Panc1 (cell line): ENCODE results near the gene SLC29A2. TPM values are rescaled to one million over a fixed set of nuclear protein-coding genes. Genes with fewer than 3 reads are reported as not detected.

ENCODE experiments used
- ATAC-seq: fragments of 200-7000 bp; cut with Tn5 transposase; 2 replicates; pipeline ENCODE4 v1.9.1; 2020; ENCODE audit warnings: mild to moderate bottlenecking, moderate library complexity
- BruUV-seq: library from RNA; stranded (reverse); fragments of 400-500 nt; replicated peaks from 2 replicates; lab custom pipeline; 2021; lab: Mats Ljungman, UMichigan
- CTCF ChIA-PET: fragments of 300-600 bp; sonication (Branson Sonifier 250); formaldehyde crosslinking; loops from one replicate; lab custom pipeline; 2022; ENCODE audit warnings: antibody characterized with exemption; lab: Charles Lee
- POLR2A ChIA-PET: fragments of 300-600 bp; sonication (Branson Sonifier 250); formaldehyde crosslinking; loops from one replicate; lab custom pipeline; 2022; ENCODE audit warnings: antibody characterized with exemption; lab: Charles Lee
- DNase-seq: peaks from one replicate; pipeline ENCODE4 v3.0.0-alpha.2; 2010; ENCODE audit warnings: low read depth, low spot score
- H3K27ac ChIP-seq: 2 replicates; pipeline ENCODE4 v1.5.1; 2011; ENCODE audit warnings: mild to moderate bottlenecking, low read length, inconsistent platforms
- H3K27me3 ChIP-seq: fragments of 200-500 bp; sonication (Bioruptor generic); 2 replicates; pipeline ENCODE4 v1.6.0; 2014; ENCODE audit warnings: low read length, inconsistent platforms; ENCODE audit not compliant: control insufficient read depth, insufficient read depth
- H3K36me3 ChIP-seq: fragments of 200-500 bp; sonication (Bioruptor generic); 2 replicates; pipeline ENCODE4 v1.5.1; 2014; ENCODE audit warnings: inconsistent platforms, mild to moderate bottlenecking, low read length, moderate library complexity; ENCODE audit not compliant: control insufficient read depth, insufficient read depth
- H3K4me1 ChIP-seq: 2 replicates; pipeline ENCODE4 v1.5.1; 2011; ENCODE audit warnings: inconsistent platforms, mild to moderate bottlenecking, low read length, moderate library complexity; ENCODE audit not compliant: control insufficient read depth, insufficient read depth
- H3K4me3 ChIP-seq, 2 experiments: 2 replicates each; pipeline ENCODE4 v1.5.1; 2011 to 2012; ENCODE audit warnings: low read depth in 2 of 2, low read length in 2 of 2, mild to moderate bottlenecking in 2 of 2, inconsistent platforms in 1 of 2, moderate library complexity in 1 of 2
- H3K9me3 ChIP-seq: fragments of 200-500 bp; sonication (Bioruptor generic); 2 replicates; pipeline ENCODE4 v1.5.1; 2014; ENCODE audit warnings: low read depth, mild to moderate bottlenecking, inconsistent platforms, low read length, moderate library complexity; ENCODE audit not compliant: control insufficient read depth, insufficient read depth
- POLR2AphosphoS5 ChIP-seq: IDR thresholded peaks from 2 replicates; pipeline ENCODE4 v1.6.1; 2012; ENCODE audit warnings: mild to moderate bottlenecking, low read depth, low read length, moderate library complexity
- SIN3A ChIP-seq: IDR thresholded peaks from 2 replicates; pipeline ENCODE4 v1.6.1; 2012; ENCODE audit warnings: low read depth, mild to moderate bottlenecking, low read length, moderate library complexity, borderline replicate concordance; ENCODE audit not compliant: insufficient read depth
- TCF7L2 ChIP-seq: IDR thresholded peaks from 2 replicates; pipeline ENCODE4 v1.6.1; 2011; ENCODE audit warnings: mild to moderate bottlenecking, low read depth, low read length, inconsistent platforms
- in situ Hi-C: cut with HindIII; loops from 2 replicates; pipeline ENCODE4 v1.10.0; 2016; ENCODE audit warnings: low sequenced_read_pairs, low pct_unique_long_range_greater_than_20kb
- intact Hi-C: fragments of 100-400 bp; cut with micrococcal nuclease; formaldehyde crosslinking; loops from one replicate; pipeline ENCODE4 v1.10.0; 2022; ENCODE audit not compliant: unreplicated experiment
- total RNA-seq: library from RNA; stranded (reverse); gene quantifications from one replicate; pipeline ENCODE4 v1.2.1, GENCODE V29; 2021; ENCODE audit not compliant: unreplicated experiment
- TF ChIP-seq, protein P1 (sequence below): fragments of 450-650 bp; IDR thresholded peaks from 2 replicates; pipeline ENCODE4 v1.5.1; 2017; ENCODE audit warnings: mild to moderate bottlenecking
- TF ChIP-seq, protein P2 (sequence below), 2 experiments: IDR thresholded peaks; 2 replicates each; pipeline ENCODE4 v1.6.1; 2011 to 2012; ENCODE audit warnings: low read depth in 2 of 2, control low read depth in 1 of 2, low read length in 1 of 2, mild to moderate bottlenecking in 1 of 2, moderate library complexity in 1 of 2; ENCODE audit not compliant: insufficient read depth in 1 of 2

Gene SLC29A2
- total RNA-seq, 1 experiment from 2014 or later: 28.3 TPM

DNA sequence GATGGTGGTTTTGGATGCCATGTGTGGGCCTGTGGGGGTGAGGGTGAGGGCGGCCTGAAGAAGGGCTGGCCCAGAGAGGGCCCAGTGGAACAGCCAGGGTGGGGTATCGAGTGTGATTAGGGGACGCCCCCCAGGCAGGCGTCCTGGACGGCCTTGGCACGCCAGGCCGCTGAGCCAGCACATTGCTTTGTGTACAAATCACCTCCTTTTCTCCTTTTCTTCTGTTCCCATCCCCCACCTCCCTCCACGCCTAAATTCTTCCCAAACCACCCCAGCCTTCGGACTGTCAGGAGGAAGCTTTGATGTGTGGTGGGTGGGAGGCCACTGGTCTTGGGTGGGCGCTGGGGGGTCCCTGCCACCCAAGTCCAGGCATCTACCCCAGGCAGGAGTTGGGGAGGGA is 46.9 kb downstream of the SLC29A2 start:
- no peak for ATAC-seq
- H3K9me3 ChIP-seq: no peaks in the 10 kb centered on the region
- no peaks in the 10 kb centered on the region for H3K27me3 ChIP-seq
- H3K27ac ChIP-seq: no peak overlapping the region
- no peak for DNase-seq
- in situ Hi-C loops: no loop called here
- no peaks in the 10 kb centered on the region for H3K36me3 ChIP-seq
- no peak overlapping the region for H3K4me3 ChIP-seq
- POLR2A ChIA-PET: no interaction called here
- H3K4me1 ChIP-seq: peaks cover 18% of the 10 kb centered on the region
- intact Hi-C loops: no loop called here
- TF ChIP-seq, protein P1, sequence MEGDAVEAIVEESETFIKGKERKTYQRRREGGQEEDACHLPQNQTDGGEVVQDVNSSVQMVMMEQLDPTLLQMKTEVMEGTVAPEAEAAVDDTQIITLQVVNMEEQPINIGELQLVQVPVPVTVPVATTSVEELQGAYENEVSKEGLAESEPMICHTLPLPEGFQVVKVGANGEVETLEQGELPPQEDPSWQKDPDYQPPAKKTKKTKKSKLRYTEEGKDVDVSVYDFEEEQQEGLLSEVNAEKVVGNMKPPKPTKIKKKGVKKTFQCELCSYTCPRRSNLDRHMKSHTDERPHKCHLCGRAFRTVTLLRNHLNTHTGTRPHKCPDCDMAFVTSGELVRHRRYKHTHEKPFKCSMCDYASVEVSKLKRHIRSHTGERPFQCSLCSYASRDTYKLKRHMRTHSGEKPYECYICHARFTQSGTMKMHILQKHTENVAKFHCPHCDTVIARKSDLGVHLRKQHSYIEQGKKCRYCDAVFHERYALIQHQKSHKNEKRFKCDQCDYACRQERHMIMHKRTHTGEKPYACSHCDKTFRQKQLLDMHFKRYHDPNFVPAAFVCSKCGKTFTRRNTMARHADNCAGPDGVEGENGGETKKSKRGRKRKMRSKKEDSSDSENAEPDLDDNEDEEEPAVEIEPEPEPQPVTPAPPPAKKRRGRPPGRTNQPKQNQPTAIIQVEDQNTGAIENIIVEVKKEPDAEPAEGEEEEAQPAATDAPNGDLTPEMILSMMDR: no peak
- TF ChIP-seq SIN3A (no peak), POLR2AphosphoS5 (no peak), TCF7L2 (no peak)
- TF ChIP-seq, protein P2, sequence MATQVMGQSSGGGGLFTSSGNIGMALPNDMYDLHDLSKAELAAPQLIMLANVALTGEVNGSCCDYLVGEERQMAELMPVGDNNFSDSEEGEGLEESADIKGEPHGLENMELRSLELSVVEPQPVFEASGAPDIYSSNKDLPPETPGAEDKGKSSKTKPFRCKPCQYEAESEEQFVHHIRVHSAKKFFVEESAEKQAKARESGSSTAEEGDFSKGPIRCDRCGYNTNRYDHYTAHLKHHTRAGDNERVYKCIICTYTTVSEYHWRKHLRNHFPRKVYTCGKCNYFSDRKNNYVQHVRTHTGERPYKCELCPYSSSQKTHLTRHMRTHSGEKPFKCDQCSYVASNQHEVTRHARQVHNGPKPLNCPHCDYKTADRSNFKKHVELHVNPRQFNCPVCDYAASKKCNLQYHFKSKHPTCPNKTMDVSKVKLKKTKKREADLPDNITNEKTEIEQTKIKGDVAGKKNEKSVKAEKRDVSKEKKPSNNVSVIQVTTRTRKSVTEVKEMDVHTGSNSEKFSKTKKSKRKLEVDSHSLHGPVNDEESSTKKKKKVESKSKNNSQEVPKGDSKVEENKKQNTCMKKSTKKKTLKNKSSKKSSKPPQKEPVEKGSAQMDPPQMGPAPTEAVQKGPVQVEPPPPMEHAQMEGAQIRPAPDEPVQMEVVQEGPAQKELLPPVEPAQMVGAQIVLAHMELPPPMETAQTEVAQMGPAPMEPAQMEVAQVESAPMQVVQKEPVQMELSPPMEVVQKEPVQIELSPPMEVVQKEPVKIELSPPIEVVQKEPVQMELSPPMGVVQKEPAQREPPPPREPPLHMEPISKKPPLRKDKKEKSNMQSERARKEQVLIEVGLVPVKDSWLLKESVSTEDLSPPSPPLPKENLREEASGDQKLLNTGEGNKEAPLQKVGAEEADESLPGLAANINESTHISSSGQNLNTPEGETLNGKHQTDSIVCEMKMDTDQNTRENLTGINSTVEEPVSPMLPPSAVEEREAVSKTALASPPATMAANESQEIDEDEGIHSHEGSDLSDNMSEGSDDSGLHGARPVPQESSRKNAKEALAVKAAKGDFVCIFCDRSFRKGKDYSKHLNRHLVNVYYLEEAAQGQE (IDR thresholded peaks at IDR 0.05; ENCODE audit: insufficient read depth in 1 of 2, low read depth in 2 of 2, low read length in 1 of 2): no peak
- BruUV-seq: no TSS peak
- CTCF ChIA-PET: no interaction called here

DNA sequence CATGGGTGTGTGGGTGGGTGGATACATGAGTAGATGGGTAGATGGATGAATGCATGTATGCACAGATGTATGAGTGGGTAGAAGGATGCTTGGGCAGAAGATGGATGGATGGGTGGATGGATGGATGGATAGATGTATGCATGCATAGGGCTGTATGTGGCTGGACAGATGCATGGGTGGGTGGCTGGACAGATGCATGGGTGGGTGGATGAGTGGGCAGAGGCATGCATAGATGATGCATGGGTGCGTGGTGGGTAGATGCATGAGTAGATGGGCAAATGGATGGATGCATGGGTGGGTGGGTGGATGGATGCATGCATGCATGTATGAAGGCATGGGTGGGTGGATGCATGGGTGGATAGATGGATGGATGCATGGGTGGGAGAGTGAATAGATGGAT is 47.9 kb downstream of the SLC29A2 start:
- no TSS peak for BruUV-seq
- H3K9me3 ChIP-seq: no peaks in the 10 kb centered on the region
- POLR2A ChIA-PET: no interaction called here
- H3K27ac ChIP-seq: no peak overlapping the region
- no peaks in the 10 kb centered on the region for H3K27me3 ChIP-seq
- peaks cover 16% of the 10 kb centered on the region for H3K4me1 ChIP-seq
- CTCF ChIA-PET: no interaction called here
- intact Hi-C loops (no loop called here), in situ Hi-C loops (no loop called here)
- DNase-seq (no peak), ATAC-seq (no peak)
- TF ChIP-seq POLR2AphosphoS5 (no peak), SIN3A (no peak), TCF7L2 (no peak)
- TF ChIP-seq, protein P2 (IDR thresholded peaks at IDR 0.05; ENCODE audit: insufficient read depth in 1 of 2, low read depth in 2 of 2, low read length in 1 of 2): no peak
- TF ChIP-seq, protein P1: no peak
- H3K4me3 ChIP-seq: no peak overlapping the region
- no peaks in the 10 kb centered on the region for H3K36me3 ChIP-seq
